GM12878 (cell line): ENCODE measurements around the gene FERD3L. TPM values are rescaled to one million over a fixed set of nuclear protein-coding genes. Genes with fewer than 3 reads are reported as not detected.

Experiments used
- ATAC-seq: fragments of 200-7000 bp; cut with Tn5 transposase; 3 replicates; pipeline ENCODE4 v1.9.1; 2020; ENCODE audit warnings: mild to moderate bottlenecking, moderate library complexity
- BruUV-seq: library from RNA; stranded (reverse); fragments of 400-500 nt; replicated peaks from 2 replicates; lab custom pipeline; 2021; lab: Mats Ljungman, UMichigan
- CTCF ChIA-PET: fragments of 300-600 bp; sonication (Branson Sonifier 250); formaldehyde crosslinking; extraction: SDS; loops from one replicate; lab custom pipeline; 2021; ENCODE audit warnings: inconsistent platforms; lab: Yijun Ruan, JAX
- POLR2A ChIA-PET: fragments of 350-600 bp; formaldehyde crosslinking; extraction: SDS; loops from one replicate; lab custom pipeline; 2021; ENCODE audit warnings: inconsistent platforms; lab: Charles Lee
- RAD21 ChIA-PET: fragments of 300-600 bp; sonication (Branson Sonifier 250); formaldehyde crosslinking; loops from one replicate; lab custom pipeline; 2023; ENCODE audit warnings: antibody characterized with exemption; ENCODE audit not compliant: unreplicated experiment; lab: Charles Lee
- SMC1A ChIA-PET: fragments of 300-600 bp; sonication (Branson Sonifier 250); formaldehyde crosslinking; loops from one replicate; lab custom pipeline; 2023; ENCODE audit not compliant: unreplicated experiment, uncharacterized antibody; lab: Charles Lee
- DNase-seq: peaks from one replicate; pipeline ENCODE4 v3.0.0-alpha.2; 2011; ENCODE audit warnings: low read depth, low spot score
- FAIRE-seq: peaks from 3 replicates; lab custom pipeline; 2011; peaks lifted over from hg19 to GRCh38; lab: Jason Lieb, UNC
- H2AFZ ChIP-seq: 2 replicates; pipeline ENCODE4 v1.6.0; 2011; ENCODE audit warnings: low read depth, low read length, control low read depth; ENCODE audit not compliant: control insufficient read depth
- H3K27ac ChIP-seq: 2 replicates; pipeline ENCODE4 v1.5.1; 2011; ENCODE audit warnings: control low read depth; ENCODE audit not compliant: control insufficient read depth, insufficient read depth
- H3K27me3 ChIP-seq, 2 experiments: replicated peaks in 1 of 2; 2 replicates each; pipeline versions ENCODE4 v1.6.0 to v1.6.1; 2011; ENCODE audit warnings: low read length in 1 of 2; ENCODE audit not compliant: control insufficient read depth in 2 of 2, insufficient read depth in 2 of 2
- H3K36me3 ChIP-seq, 2 experiments: 2 replicates each; pipeline ENCODE4 v1.5.1; 2011; ENCODE audit warnings: low read length in 1 of 2; ENCODE audit not compliant: control insufficient read depth in 2 of 2, insufficient read depth in 2 of 2
- H3K4me1 ChIP-seq: 2 replicates; pipeline ENCODE4 v1.6.1; 2011; ENCODE audit warnings: mild to moderate bottlenecking, low read length, moderate library complexity, mixed read lengths; ENCODE audit not compliant: control insufficient read depth, insufficient read depth
- H3K4me2 ChIP-seq: 2 replicates; pipeline ENCODE4 v1.6.0; 2011; ENCODE audit warnings: control low read depth; ENCODE audit not compliant: control insufficient read depth, insufficient read depth
- H3K4me3 ChIP-seq: fragments of 200-600 bp; sonication (generic); 2 replicates; pipeline ENCODE4 v1.5.1; 2016
- H3K79me2 ChIP-seq: 2 replicates; pipeline ENCODE4 v1.6.0; 2011; ENCODE audit warnings: low read length; ENCODE audit not compliant: control insufficient read depth, insufficient read depth
- H3K9ac ChIP-seq: 2 replicates; pipeline ENCODE4 v1.8.0; 2011; ENCODE audit warnings: low read length, control low read depth, mixed read lengths; ENCODE audit not compliant: control insufficient read depth, insufficient read depth
- H3K9me3 ChIP-seq: replicated peaks from 3 replicates; pipeline ENCODE4 v1.5.1; 2011; ENCODE audit warnings: mild to moderate bottlenecking, low read length; ENCODE audit not compliant: control insufficient read depth, insufficient read depth
- H4K20me1 ChIP-seq: 2 replicates; pipeline ENCODE4 v1.6.0; 2011; ENCODE audit not compliant: control insufficient read depth, insufficient read depth
- CBX3 ChIP-seq: fragments of 200-600 bp; sonication (generic); IDR thresholded peaks from 2 replicates; pipeline ENCODE4 v1.6.1; 2016; ENCODE audit warnings: low read depth, borderline replicate concordance
- ESRRA ChIP-seq: IDR thresholded peaks from 2 replicates; pipeline ENCODE4 v1.6.1; 2012; ENCODE audit warnings: mild to moderate bottlenecking, low read length, improper control_type of control experiment
- GABPA ChIP-seq: IDR thresholded peaks from 2 replicates; pipeline ENCODE4 v1.6.1; 2014; ENCODE audit warnings: antibody characterized with exemption, low read depth, mild to moderate bottlenecking, inconsistent platforms
- HDAC2 ChIP-seq: fragments of 200-600 bp; sonication (generic); IDR thresholded peaks from 2 replicates; pipeline ENCODE4 v1.6.1; 2017
- HDAC6 ChIP-seq: fragments of 200-600 bp; sonication (generic); IDR thresholded peaks from one replicate; pipeline ENCODE4 v1.8.0; 2017; ENCODE audit warnings: antibody characterized with exemption; ENCODE audit not compliant: unreplicated experiment
- JUND ChIP-seq: IDR thresholded peaks from 2 replicates; pipeline ENCODE4 v1.6.1; 2012; ENCODE audit warnings: low read depth, mild to moderate bottlenecking, low read length, improper control_type of control experiment, moderate library complexity
- LARP7 ChIP-seq: fragments of 450-650 bp; IDR thresholded peaks from 2 replicates; pipeline ENCODE4 v1.6.1; 2017; ENCODE audit warnings: mild to moderate bottlenecking
- PAX8 ChIP-seq: fragments of 450-650 bp; IDR thresholded peaks from 2 replicates; pipeline ENCODE4 v1.6.1; 2017; ENCODE audit warnings: mild to moderate bottlenecking, moderate library complexity
- ZNF622 ChIP-seq: fragments of 450-650 bp; IDR thresholded peaks from 2 replicates; pipeline ENCODE4 v1.6.1; 2017; ENCODE audit warnings: mild to moderate bottlenecking, inconsistent platforms
- WGBS: methylation state at CpG from one replicate; pipeline ENCODE4 v1.1.6; 2016; ENCODE audit warnings: low lambda C conversion rate; ENCODE audit not compliant: insufficient replicate concordance, insufficient coverage; ENCODE audit errors: missing lambda C conversion rate; 5-methylcytosine and 5-hydroxymethylcytosine counted together
- in situ Hi-C: fragments of 300-500 bp; cut with MboI; formaldehyde crosslinking; loops from 9 replicates; pipeline ENCODE4 v1.14.3; 2018; ENCODE audit warnings: mixed read lengths
- intact Hi-C: fragments of 100-400 bp; cut with micrococcal nuclease; formaldehyde crosslinking; loops from one replicate; pipeline ENCODE4 v1.14.2; 2022; ENCODE audit not compliant: unreplicated experiment
- polyA plus RNA-seq, 11 experiments: library from polyadenylated mRNA; depleted of rRNA in 4 of 11; unstranded in 6 of 11; stranded (reverse) in 5 of 11; fragments of >200 nt; fragmentation: Nextera tagmentation in 4 of 11; fragmentation: Illumina TruSeq in 1 of 11; extraction: Ambion mirVana in 4 of 11; extraction: Trizol in 1 of 11; gene quantifications; 1 replicate in 1 of 11; 2 replicates in 10 of 11; pipeline versions ENCODE4 v1.2.1 to v1.2.3, GENCODE V29; 2011 to 2016; ENCODE audit warnings: inconsistent platforms in 2 of 11, missing spikeins in 2 of 11, low read depth in 1 of 11
- total RNA-seq, 4 experiments: library from RNA; depleted of rRNA in 3 of 4; stranded (reverse); fragments of >200 nt in 3 of 4; fragmentation: Illumina TruSeq in 1 of 4; extraction: Trizol in 1 of 4; gene quantifications; 2 replicates each; pipeline versions ENCODE4 v1.2.1 to v1.2.3, GENCODE V29; 2013 to 2021
- TF ChIP-seq, protein P1 (sequence below): fragments of 450-650 bp; IDR thresholded peaks from 2 replicates; pipeline ENCODE4 v1.6.1; 2014; ENCODE audit warnings: mild to moderate bottlenecking
- TF ChIP-seq, protein P2 (sequence below): fragments of 450-650 bp; IDR thresholded peaks from 2 replicates; pipeline ENCODE4 v1.6.1; 2016; ENCODE audit warnings: mild to moderate bottlenecking, moderate library complexity, borderline replicate concordance

The FERD3L gene
- total and polyA plus RNA-seq, 10 of the 15 experiments (the other 5 are each of a cell fraction or from before 2014, with no cell fraction given), result not detected

DNA sequence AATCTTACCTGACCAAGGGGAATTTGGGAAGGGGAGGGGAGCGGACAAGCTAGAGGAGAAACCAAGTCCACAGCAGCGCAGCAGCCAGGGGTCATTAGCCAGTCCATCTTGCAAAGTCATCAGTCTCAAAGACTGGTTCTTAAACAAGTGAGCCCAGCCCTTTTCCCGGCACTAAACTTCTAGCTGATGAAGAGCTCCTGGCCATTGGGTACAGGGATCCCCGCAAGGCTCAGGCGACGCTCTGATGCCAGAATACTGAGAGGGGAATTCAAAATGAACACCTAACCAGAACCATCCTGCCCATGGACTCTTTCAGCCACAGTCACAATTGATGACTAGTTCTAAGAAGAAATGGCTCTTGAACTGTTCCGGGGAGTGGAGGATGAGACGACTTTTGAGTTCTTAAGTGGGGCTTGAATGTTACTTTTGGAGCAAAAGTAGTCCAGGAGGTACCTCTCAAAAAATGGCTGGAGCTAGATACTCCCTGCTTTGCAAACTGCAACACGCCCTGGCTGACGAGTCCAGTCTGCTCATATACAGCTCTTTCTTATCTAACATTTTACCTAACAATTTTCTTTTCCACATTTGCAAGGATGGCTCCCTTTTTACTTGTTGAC lies 25.2 kb downstream of the FERD3L start:
- ChIA-PET POLR2A (no interaction called here), SMC1A (no interaction called here), RAD21 (no interaction called here), CTCF (no interaction called here)
- H3K4me2 ChIP-seq, result no peak overlapping the region
- no peak for DNase-seq
- no TSS peak for BruUV-seq
- WGBS, result 17% methylated on average over 10 of the region's 10 CpGs
- no peaks in the 10 kb centered on the region for H3K36me3 ChIP-seq
- no peaks in the 10 kb centered on the region for H3K9me3 ChIP-seq
- H3K79me2 ChIP-seq, result no peaks in the 10 kb centered on the region
- no peak overlapping the region for H3K27ac ChIP-seq
- no peaks in the 10 kb centered on the region for H3K4me1 ChIP-seq
- no peak for FAIRE-seq
- no peak overlapping the region for H3K9ac ChIP-seq
- intact Hi-C loops, result loop anchor here (5.0 kb wide), 1 partner anchor 547 kb away; no protein-coding TSS in a partner anchor
- no peak overlapping the region for H2AFZ ChIP-seq
- H4K20me1 ChIP-seq, result no peaks in the 10 kb centered on the region
- in situ Hi-C loops, result loop anchor here (25.0 kb wide), 1 partner anchor 542 kb away; no protein-coding TSS in a partner anchor
- peaks cover 7 to 16% of the 10 kb centered on the region in 2 experiments for H3K27me3 ChIP-seq
- TF ChIP-seq ZNF622 (no peak), LARP7 (no peak), GABPA (no peak), CBX3 (no peak), PAX8 (no peak), ESRRA (no peak), HDAC2 (no peak), JUND (no peak), HDAC6 (no peak)
- TF ChIP-seq, protein P1, sequence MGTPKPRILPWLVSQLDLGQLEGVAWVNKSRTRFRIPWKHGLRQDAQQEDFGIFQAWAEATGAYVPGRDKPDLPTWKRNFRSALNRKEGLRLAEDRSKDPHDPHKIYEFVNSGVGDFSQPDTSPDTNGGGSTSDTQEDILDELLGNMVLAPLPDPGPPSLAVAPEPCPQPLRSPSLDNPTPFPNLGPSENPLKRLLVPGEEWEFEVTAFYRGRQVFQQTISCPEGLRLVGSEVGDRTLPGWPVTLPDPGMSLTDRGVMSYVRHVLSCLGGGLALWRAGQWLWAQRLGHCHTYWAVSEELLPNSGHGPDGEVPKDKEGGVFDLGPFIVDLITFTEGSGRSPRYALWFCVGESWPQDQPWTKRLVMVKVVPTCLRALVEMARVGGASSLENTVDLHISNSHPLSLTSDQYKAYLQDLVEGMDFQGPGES, result no peak
- TF ChIP-seq, protein P2, sequence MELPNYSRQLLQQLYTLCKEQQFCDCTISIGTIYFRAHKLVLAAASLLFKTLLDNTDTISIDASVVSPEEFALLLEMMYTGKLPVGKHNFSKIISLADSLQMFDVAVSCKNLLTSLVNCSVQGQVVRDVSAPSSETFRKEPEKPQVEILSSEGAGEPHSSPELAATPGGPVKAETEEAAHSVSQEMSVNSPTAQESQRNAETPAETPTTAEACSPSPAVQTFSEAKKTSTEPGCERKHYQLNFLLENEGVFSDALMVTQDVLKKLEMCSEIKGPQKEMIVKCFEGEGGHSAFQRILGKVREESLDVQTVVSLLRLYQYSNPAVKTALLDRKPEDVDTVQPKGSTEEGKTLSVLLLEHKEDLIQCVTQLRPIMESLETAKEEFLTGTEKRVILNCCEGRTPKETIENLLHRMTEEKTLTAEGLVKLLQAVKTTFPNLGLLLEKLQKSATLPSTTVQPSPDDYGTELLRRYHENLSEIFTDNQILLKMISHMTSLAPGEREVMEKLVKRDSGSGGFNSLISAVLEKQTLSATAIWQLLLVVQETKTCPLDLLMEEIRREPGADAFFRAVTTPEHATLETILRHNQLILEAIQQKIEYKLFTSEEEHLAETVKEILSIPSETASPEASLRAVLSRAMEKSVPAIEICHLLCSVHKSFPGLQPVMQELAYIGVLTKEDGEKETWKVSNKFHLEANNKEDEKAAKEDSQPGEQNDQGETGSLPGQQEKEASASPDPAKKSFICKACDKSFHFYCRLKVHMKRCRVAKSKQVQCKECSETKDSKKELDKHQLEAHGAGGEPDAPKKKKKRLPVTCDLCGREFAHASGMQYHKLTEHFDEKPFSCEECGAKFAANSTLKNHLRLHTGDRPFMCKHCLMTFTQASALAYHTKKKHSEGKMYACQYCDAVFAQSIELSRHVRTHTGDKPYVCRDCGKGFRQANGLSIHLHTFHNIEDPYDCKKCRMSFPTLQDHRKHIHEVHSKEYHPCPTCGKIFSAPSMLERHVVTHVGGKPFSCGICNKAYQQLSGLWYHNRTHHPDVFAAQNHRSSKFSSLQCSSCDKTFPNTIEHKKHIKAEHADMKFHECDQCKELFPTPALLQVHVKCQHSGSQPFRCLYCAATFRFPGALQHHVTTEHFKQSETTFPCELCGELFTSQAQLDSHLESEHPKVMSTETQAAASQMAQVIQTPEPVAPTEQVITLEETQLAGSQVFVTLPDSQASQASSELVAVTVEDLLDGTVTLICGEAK, result no peak
- H3K4me3 ChIP-seq, result no peak overlapping the region
- no peak for ATAC-seq
